Activated CD4-positive, alpha-beta T cell treated with anti-CD3 and anti-CD28 coated beads for 36 hours (primary cell): ENCODE results near the gene ST3GAL4. TPM values are rescaled to one million over a fixed set of nuclear protein-coding genes. Genes with fewer than 3 reads are reported as not detected.
"Not testable (repeated sequence)": the region's sequence is repeated elsewhere in the genome, so short reads cannot be mapped to it uniquely, and the experiment has no call there.

ENCODE experiments used
- ATAC-seq: fragments of 200-7000 bp; cut with Tn5 transposase; one replicate; pipeline ENCODE4 v1.10.0; 2021; ENCODE audit warnings: mild to moderate bottlenecking, moderate library complexity
- CTCF ChIA-PET: fragments of 350-600 bp; sonication (Branson Sonifier 250); formaldehyde crosslinking; loops from one replicate; lab custom pipeline; 2021; ENCODE audit warnings: antibody characterized with exemption; lab: Charles Lee
- POLR2A ChIA-PET: fragments of 350-600 bp; sonication (Branson Sonifier 250); formaldehyde crosslinking; loops from one replicate; lab custom pipeline; 2021; ENCODE audit warnings: antibody characterized with exemption, inconsistent platforms; lab: Charles Lee
- DNase-seq: peaks from one replicate; pipeline ENCODE4 v3.0.0-alpha.2; 2020
- H3K27ac Mint-ChIP-seq: one replicate; pipeline ENCODE4 v1.8.0; 2021; ENCODE audit warnings: mixed read lengths
- H3K27me3 Mint-ChIP-seq: one replicate; pipeline ENCODE4 v1.8.0; 2021; ENCODE audit warnings: mixed read lengths
- H3K36me3 Mint-ChIP-seq: one replicate; pipeline ENCODE4 v1.8.0; 2021; ENCODE audit warnings: low read depth, mixed read lengths
- H3K4me1 Mint-ChIP-seq: one replicate; pipeline ENCODE4 v1.8.0; 2021; ENCODE audit warnings: mixed read lengths
- H3K4me3 Mint-ChIP-seq: one replicate; pipeline ENCODE4 v1.8.0; 2021; ENCODE audit warnings: mild to moderate bottlenecking, moderate library complexity, mixed read lengths
- H3K9me3 Mint-ChIP-seq: one replicate; pipeline ENCODE4 v1.8.0; 2021; ENCODE audit warnings: low read depth, mixed read lengths
- intact Hi-C, 2 experiments: fragments of 100-400 bp; cut with DNase I in 1 of 2; cut with micrococcal nuclease in 1 of 2; formaldehyde crosslinking; loops; one replicate each; pipeline versions ENCODE4 v1.14.2 to v1.15.1; 2022 to 2024; cut with DNase I, micrococcal nuclease
- total RNA-seq, 2 experiments: library from RNA; stranded (reverse); gene quantifications; one replicate each; pipeline ENCODE4 v1.2.3, GENCODE V29; 2021

Gene ST3GAL4
- total RNA-seq, 2 experiments from 2014 or later = 7.5 to 9.1 TPM

- Mint-ChIP-seq H3K4me1 (no peaks in the 10 kb centered on the region), H3K27ac (no peak overlapping the region), H3K9me3 (no peaks in the 10 kb centered on the region), H3K36me3 (no peaks in the 10 kb centered on the region), H3K27me3 (no peaks in the 10 kb centered on the region), H3K4me3 (no peak overlapping the region)
- CTCF ChIA-PET = interaction anchor here (0.5 kb wide), 1 partner anchor 1362 kb away, joined by 3 read pairs; no protein-coding TSS in a partner anchor
- ATAC-seq (no peak), DNase-seq (no peak)
- intact Hi-C loops = no loop called here
- POLR2A ChIA-PET = no interaction called here
Observed at GRCh38 chr11:126383339-126384335, 28.2 kb downstream of the ST3GAL4 start.

- Mint-ChIP-seq H3K9me3 (no peaks in the 10 kb centered on the region), H3K27me3 (no peaks in the 10 kb centered on the region), H3K27ac (no peak overlapping the region), H3K36me3 (no peaks in the 10 kb centered on the region), H3K4me1 (no peaks in the 10 kb centered on the region), H3K4me3 (no peak overlapping the region)
- intact Hi-C loops = no loop called here
- POLR2A ChIA-PET = no interaction called here
- DNase-seq (no peak), ATAC-seq (no peak)
- CTCF ChIA-PET = no interaction called here
Observed at GRCh38 chr11:126384449-126385070, 29.1 kb downstream of the ST3GAL4 start.

- ChIA-PET CTCF (no interaction called here), POLR2A (no interaction called here)
- Mint-ChIP-seq H3K4me3 (no peak overlapping the region), H3K27ac (no peak overlapping the region), H3K27me3 (no peaks in the 10 kb centered on the region), H3K9me3 (no peaks in the 10 kb centered on the region), H3K4me1 (no peaks in the 10 kb centered on the region), H3K36me3 (no peaks in the 10 kb centered on the region)
- no peak for ATAC-seq
- DNase-seq = no peak
- intact Hi-C loops = no loop called here
Observed at GRCh38 chr11:126385991-126386728, 30.7 kb downstream of the ST3GAL4 start.

GRCh38 chr11:126386729-126387071 lies 31.2 kb downstream of the ST3GAL4 start:
- H3K36me3 Mint-ChIP-seq, CTCF ChIA-PET, H3K4me3 Mint-ChIP-seq, H3K4me1 Mint-ChIP-seq, H3K9me3 Mint-ChIP-seq, ATAC-seq, POLR2A ChIA-PET, intact Hi-C loops, H3K27ac Mint-ChIP-seq, H3K27me3 Mint-ChIP-seq, DNase-seq: not testable (repeated sequence)

- ATAC-seq (no peak), DNase-seq (no peak)
- no peak overlapping the region for H3K27ac Mint-ChIP-seq
- H3K9me3 Mint-ChIP-seq = no peaks in the 10 kb centered on the region
- no peaks in the 10 kb centered on the region for H3K36me3 Mint-ChIP-seq
- ChIA-PET CTCF (no interaction called here), POLR2A (no interaction called here)
- no peak overlapping the region for H3K4me3 Mint-ChIP-seq
- intact Hi-C loops = no loop called here
- no peaks in the 10 kb centered on the region for H3K4me1 Mint-ChIP-seq
- no peaks in the 10 kb centered on the region for H3K27me3 Mint-ChIP-seq
Observed at GRCh38 chr11:126387857-126388256, 32.4 kb downstream of the ST3GAL4 start.

GRCh38 chr11:126390272-126390867 lies 34.9 kb downstream of the ST3GAL4 start:
- ChIA-PET CTCF (interaction anchor here (0.7 kb wide), 1 partner anchor 448 kb away, joined by 7 read pairs; no protein-coding TSS in a partner anchor), POLR2A (no interaction called here)
- intact Hi-C loops = no loop called here
- Mint-ChIP-seq H3K27me3 (no peaks in the 10 kb centered on the region), H3K9me3 (no peaks in the 10 kb centered on the region), H3K36me3 (no peaks in the 10 kb centered on the region), H3K27ac (no peak overlapping the region), H3K4me1 (no peaks in the 10 kb centered on the region), H3K4me3 (no peak overlapping the region)
- DNase-seq (no peak), ATAC-seq (no peak)

- Mint-ChIP-seq H3K27me3 (no peaks in the 10 kb centered on the region), H3K36me3 (no peaks in the 10 kb centered on the region), H3K4me3 (no peak overlapping the region), H3K4me1 (no peaks in the 10 kb centered on the region), H3K27ac (no peak overlapping the region), H3K9me3 (no peaks in the 10 kb centered on the region)
- intact Hi-C loops = no loop called here
- ChIA-PET POLR2A (no interaction called here), CTCF (no interaction called here)
- ATAC-seq = no peak
- no peak for DNase-seq
Observed at GRCh38 chr11:126391286-126391954, 35.9 kb downstream of the ST3GAL4 start.

- H3K36me3 Mint-ChIP-seq = no peaks in the 10 kb centered on the region
- ChIA-PET POLR2A (no interaction called here), CTCF (no interaction called here)
- no peaks in the 10 kb centered on the region for H3K9me3 Mint-ChIP-seq
- H3K4me3 Mint-ChIP-seq = no peak overlapping the region
- ATAC-seq = no peak
- intact Hi-C loops = no loop called here
- H3K4me1 Mint-ChIP-seq = no peaks in the 10 kb centered on the region
- H3K27me3 Mint-ChIP-seq = no peaks in the 10 kb centered on the region
- H3K27ac Mint-ChIP-seq = no peak overlapping the region
- DNase-seq = no peak
Observed at GRCh38 chr11:126391970-126392632, 36.6 kb downstream of the ST3GAL4 start.

GRCh38 chr11:126392633-126393013 lies 37.1 kb downstream of the ST3GAL4 start:
- intact Hi-C loops = no loop called here
- Mint-ChIP-seq H3K4me3 (no peak overlapping the region), H3K4me1 (no peaks in the 10 kb centered on the region), H3K27ac (no peak overlapping the region), H3K9me3 (no peaks in the 10 kb centered on the region), H3K36me3 (no peaks in the 10 kb centered on the region), H3K27me3 (no peaks in the 10 kb centered on the region)
- DNase-seq (no peak), ATAC-seq (no peak)
- CTCF ChIA-PET = no interaction called here
- POLR2A ChIA-PET = no interaction called here

- intact Hi-C loops = no loop called here
- no peak for ATAC-seq
- ChIA-PET CTCF (no interaction called here), POLR2A (no interaction called here)
- Mint-ChIP-seq H3K9me3 (no peaks in the 10 kb centered on the region), H3K4me3 (no peak overlapping the region), H3K27me3 (no peaks in the 10 kb centered on the region), H3K4me1 (no peaks in the 10 kb centered on the region), H3K36me3 (no peaks in the 10 kb centered on the region), H3K27ac (no peak overlapping the region)
- DNase-seq = no peak
Observed at GRCh38 chr11:126393143-126393542, 37.7 kb downstream of the ST3GAL4 start.
